ENCODE measurements around the gene KL. TPM values are rescaled to one million over a fixed set of nuclear protein-coding genes. Genes with fewer than 3 reads are reported as not detected.

The KL gene
- total RNA-seq, 1 experiment from 2014 or later, result 1.5 TPM

DNA sequence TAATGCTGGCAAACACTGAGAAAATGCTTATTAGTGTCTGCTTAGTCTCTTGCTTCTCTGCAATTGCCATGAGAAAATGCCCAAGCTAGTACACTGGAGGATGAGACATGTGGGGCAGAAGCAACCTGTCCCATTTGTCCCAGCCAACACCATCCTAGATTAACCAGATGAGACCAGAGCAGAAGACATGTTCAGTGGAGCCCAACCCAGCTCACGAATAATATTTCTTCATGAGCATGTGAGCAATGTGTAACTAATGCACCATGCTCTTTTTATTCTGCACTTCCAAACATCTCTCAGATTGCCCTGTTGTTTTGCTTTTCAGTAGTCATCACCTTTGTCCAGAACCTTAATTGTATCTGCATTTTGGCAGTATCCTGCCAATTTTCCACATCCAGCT, 21.4 kb downstream of the KL start:
- no peak for DNase-seq (ENCODE audit: low spot score)
- H3K4me1 ChIP-seq (ENCODE audit: insufficient read depth, low read length, poor library complexity, severe bottlenecking), result peaks cover 10% of the 10 kb centered on the region
- no peaks in the 10 kb centered on the region for H3K36me3 ChIP-seq (ENCODE audit: insufficient read depth, low read length, poor library complexity, severe bottlenecking)
- ChIA-PET CTCF (no interaction called here), POLR2A (ENCODE audit: low non-redundant PET) (no interaction called here)
- no TSS peak for BruUV-seq (replicated peaks)
- intact Hi-C loops (cut with micrococcal nuclease; ENCODE audit: unreplicated experiment), result no loop called here
- no peaks in the 10 kb centered on the region for H3K27me3 ChIP-seq (replicated peaks; ENCODE audit: insufficient read depth, low read depth, low read length, poor library complexity)
- H3K9me3 ChIP-seq (ENCODE audit: low read depth, low read length, poor library complexity, severe bottlenecking), result no peaks in the 10 kb centered on the region
- TF ChIP-seq, protein P1, sequence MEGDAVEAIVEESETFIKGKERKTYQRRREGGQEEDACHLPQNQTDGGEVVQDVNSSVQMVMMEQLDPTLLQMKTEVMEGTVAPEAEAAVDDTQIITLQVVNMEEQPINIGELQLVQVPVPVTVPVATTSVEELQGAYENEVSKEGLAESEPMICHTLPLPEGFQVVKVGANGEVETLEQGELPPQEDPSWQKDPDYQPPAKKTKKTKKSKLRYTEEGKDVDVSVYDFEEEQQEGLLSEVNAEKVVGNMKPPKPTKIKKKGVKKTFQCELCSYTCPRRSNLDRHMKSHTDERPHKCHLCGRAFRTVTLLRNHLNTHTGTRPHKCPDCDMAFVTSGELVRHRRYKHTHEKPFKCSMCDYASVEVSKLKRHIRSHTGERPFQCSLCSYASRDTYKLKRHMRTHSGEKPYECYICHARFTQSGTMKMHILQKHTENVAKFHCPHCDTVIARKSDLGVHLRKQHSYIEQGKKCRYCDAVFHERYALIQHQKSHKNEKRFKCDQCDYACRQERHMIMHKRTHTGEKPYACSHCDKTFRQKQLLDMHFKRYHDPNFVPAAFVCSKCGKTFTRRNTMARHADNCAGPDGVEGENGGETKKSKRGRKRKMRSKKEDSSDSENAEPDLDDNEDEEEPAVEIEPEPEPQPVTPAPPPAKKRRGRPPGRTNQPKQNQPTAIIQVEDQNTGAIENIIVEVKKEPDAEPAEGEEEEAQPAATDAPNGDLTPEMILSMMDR (conservative IDR thresholded peaks at IDR 0.05; ENCODE audit: low read depth, low read length), result no peak
- TF ChIP-seq EZH2 (IDR thresholded peaks at IDR 0.05; ENCODE audit: borderline replicate concordance, low read depth, low read length, poor library complexity, severe bottlenecking), result no peak
- no peak overlapping the region for H3K4me3 ChIP-seq (ENCODE audit: low read depth, low read length, poor library complexity, severe bottlenecking)
- H3K27ac ChIP-seq (ENCODE audit: low read depth, low read length, poor library complexity, severe bottlenecking), result no peak overlapping the region

- no TSS peak for BruUV-seq (replicated peaks)
- H3K27me3 ChIP-seq (replicated peaks; ENCODE audit: insufficient read depth, low read depth, low read length, poor library complexity), result no peaks in the 10 kb centered on the region
- ChIA-PET POLR2A (ENCODE audit: low non-redundant PET) (no interaction called here), CTCF (no interaction called here)
- no peak for DNase-seq (ENCODE audit: low spot score)
- H3K4me1 ChIP-seq (ENCODE audit: insufficient read depth, low read length, poor library complexity, severe bottlenecking), result no peaks in the 10 kb centered on the region
- H3K36me3 ChIP-seq (ENCODE audit: insufficient read depth, low read length, poor library complexity, severe bottlenecking), result no peaks in the 10 kb centered on the region
- H3K4me3 ChIP-seq (ENCODE audit: low read depth, low read length, poor library complexity, severe bottlenecking), result no peak overlapping the region
- TF ChIP-seq EZH2 (IDR thresholded peaks at IDR 0.05; ENCODE audit: borderline replicate concordance, low read depth, low read length, poor library complexity, severe bottlenecking), result no peak
- TF ChIP-seq, protein P1 (conservative IDR thresholded peaks at IDR 0.05; ENCODE audit: low read depth, low read length), result no peak
- no peak overlapping the region for H3K27ac ChIP-seq (ENCODE audit: low read depth, low read length, poor library complexity, severe bottlenecking)
- intact Hi-C loops (cut with micrococcal nuclease; ENCODE audit: unreplicated experiment), result no loop called here
- H3K9me3 ChIP-seq (ENCODE audit: low read depth, low read length, poor library complexity, severe bottlenecking), result no peaks in the 10 kb centered on the region
Observed at GRCh38 chr13:33040090-33040489, 23.9 kb downstream of the KL start.

DNA sequence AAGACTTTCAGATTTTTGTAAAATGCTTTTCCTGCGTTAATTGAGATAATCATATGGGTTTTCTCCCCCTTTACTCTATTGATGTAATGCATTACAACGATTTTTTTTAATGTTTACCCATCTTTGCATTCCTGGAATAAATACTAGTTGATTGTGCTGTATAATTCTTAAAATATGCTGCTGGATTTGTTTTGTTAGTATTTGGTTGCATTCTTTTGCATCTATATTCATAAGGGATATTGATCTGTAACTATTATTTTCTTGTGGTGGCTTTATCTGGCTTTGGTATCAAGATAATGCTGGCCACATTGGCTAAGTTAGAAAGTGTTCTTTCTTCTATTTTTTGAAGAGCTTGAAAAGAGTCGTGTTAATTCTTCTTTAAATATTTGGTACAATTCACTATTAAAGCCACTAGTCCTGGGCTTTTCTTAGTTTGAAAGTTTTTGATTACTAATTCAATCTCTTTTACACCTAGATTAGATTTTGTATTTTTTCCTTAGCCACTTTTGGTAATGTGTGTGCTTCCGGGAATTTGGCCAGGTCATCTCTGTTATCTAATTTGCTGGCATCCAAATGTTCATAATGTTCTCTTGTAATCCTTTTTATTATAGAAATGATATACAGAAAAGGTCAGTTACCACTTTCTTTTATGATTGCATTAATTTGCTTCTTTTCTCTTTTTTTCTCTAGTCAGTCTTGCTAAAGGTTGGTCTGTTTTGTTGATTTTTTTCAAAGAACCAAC, 29.8 kb downstream of the KL start:
- no peak overlapping the region for H3K27ac ChIP-seq (ENCODE audit: low read depth, low read length, poor library complexity, severe bottlenecking)
- no peak overlapping the region for H3K4me3 ChIP-seq (ENCODE audit: low read depth, low read length, poor library complexity, severe bottlenecking)
- TF ChIP-seq, protein P1 (conservative IDR thresholded peaks at IDR 0.05; ENCODE audit: low read depth, low read length), result no peak
- TF ChIP-seq EZH2 (IDR thresholded peaks at IDR 0.05; ENCODE audit: borderline replicate concordance, low read depth, low read length, poor library complexity, severe bottlenecking), result no peak
- H3K4me1 ChIP-seq (ENCODE audit: insufficient read depth, low read length, poor library complexity, severe bottlenecking), result no peaks in the 10 kb centered on the region
- POLR2A ChIA-PET (ENCODE audit: low non-redundant PET), result no interaction called here
- no peaks in the 10 kb centered on the region for H3K36me3 ChIP-seq (ENCODE audit: insufficient read depth, low read length, poor library complexity, severe bottlenecking)
- BruUV-seq (replicated peaks), result no TSS peak
- H3K27me3 ChIP-seq (replicated peaks; ENCODE audit: insufficient read depth, low read depth, low read length, poor library complexity), result no peaks in the 10 kb centered on the region
- CTCF ChIA-PET, result no interaction called here
- intact Hi-C loops (cut with micrococcal nuclease; ENCODE audit: unreplicated experiment), result no loop called here
- no peak for DNase-seq (ENCODE audit: low spot score)
- no peaks in the 10 kb centered on the region for H3K9me3 ChIP-seq (ENCODE audit: low read depth, low read length, poor library complexity, severe bottlenecking)

Data from A673 (cell line).